ENCODE results near the gene WIPI1.

DNA sequence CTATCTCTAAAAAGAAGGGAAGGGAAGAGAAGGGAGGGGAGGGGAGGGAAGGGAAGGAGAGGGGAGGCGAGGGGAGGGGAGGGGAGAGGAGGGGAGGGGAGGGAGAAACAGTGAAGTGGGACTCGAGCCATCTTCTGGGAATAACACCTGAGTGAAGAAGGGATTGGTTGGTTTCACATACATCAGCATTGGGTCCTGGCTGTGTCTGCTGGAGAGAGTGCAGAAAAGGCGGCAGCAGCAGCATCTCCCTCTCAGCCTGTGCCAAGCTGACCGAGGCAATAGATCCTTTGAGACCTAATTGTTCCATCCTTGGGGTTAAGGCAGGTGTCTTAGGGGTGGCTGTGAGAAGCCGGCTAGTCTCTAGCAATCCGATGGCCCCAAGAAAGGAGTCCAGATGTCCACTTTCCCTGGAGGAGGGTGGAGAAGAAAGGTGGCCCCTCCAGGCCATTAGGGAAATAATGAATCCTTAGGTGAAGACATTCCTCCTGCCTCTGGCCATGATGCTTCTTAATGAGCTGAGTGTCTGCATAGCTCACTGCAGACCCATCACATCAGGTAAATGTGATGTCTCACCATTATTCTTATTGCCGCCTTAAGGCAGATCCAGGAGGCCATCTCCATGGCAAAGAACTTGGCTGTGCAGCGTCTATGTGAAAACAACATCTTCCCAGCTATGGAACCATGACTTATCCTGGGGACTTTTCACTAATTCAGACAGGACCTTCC, 71.6 kb downstream of the WIPI1 start:
- TF ChIP-seq, protein P1, sequence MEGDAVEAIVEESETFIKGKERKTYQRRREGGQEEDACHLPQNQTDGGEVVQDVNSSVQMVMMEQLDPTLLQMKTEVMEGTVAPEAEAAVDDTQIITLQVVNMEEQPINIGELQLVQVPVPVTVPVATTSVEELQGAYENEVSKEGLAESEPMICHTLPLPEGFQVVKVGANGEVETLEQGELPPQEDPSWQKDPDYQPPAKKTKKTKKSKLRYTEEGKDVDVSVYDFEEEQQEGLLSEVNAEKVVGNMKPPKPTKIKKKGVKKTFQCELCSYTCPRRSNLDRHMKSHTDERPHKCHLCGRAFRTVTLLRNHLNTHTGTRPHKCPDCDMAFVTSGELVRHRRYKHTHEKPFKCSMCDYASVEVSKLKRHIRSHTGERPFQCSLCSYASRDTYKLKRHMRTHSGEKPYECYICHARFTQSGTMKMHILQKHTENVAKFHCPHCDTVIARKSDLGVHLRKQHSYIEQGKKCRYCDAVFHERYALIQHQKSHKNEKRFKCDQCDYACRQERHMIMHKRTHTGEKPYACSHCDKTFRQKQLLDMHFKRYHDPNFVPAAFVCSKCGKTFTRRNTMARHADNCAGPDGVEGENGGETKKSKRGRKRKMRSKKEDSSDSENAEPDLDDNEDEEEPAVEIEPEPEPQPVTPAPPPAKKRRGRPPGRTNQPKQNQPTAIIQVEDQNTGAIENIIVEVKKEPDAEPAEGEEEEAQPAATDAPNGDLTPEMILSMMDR (IDR thresholded peaks at IDR 0.05; ENCODE audit: poor library complexity) = no peak
- TF ChIP-seq EZH2 (IDR thresholded peaks at IDR 0.05; ENCODE audit: borderline replicate concordance) (no peak), EZH2phosphoT487 (IDR thresholded peaks at IDR 0.05; ENCODE audit: low read depth, severe bottlenecking, unreplicated experiment) (no peak)
